ENCODE results near the gene FADS3. TPM values are rescaled to one million over a fixed set of nuclear protein-coding genes. Genes with fewer than 3 reads are reported as not detected.

FADS3 gene
- total RNA-seq, 1 experiment from 2014 or later, result 65.8 TPM

GRCh38 chr11:61921446-61921845 is 30.1 kb upstream of the FADS3 start:
- POLR2A ChIA-PET, result no interaction called here
- H4K20me1 ChIP-seq (ENCODE audit: insufficient read depth), result no peaks in the 10 kb centered on the region
- no peaks in the 10 kb centered on the region for H3K27me3 ChIP-seq (ENCODE audit: insufficient read depth, low read length)
- H3K4me3 ChIP-seq (replicated peaks in 1 of 2; ENCODE audit: low read depth in 1 of 2, low read length in 2 of 2), result no peak overlapping the region
- H3K79me2 ChIP-seq (ENCODE audit: insufficient read depth, low read length), result no peaks in the 10 kb centered on the region
- BruUV-seq (replicated peaks), result no TSS peak
- DNase-seq (ENCODE audit: low read depth, low spot score), result no peak
- H3K4me2 ChIP-seq (ENCODE audit: low read length), result no peak overlapping the region
- RAD21 ChIA-PET (ENCODE audit: low non-redundant PET in 1 of 2, low total read pairs in 2 of 2, uncharacterized antibody in 2 of 2, unreplicated experiment in 2 of 2), result no interaction called here
- intact Hi-C loops (cut with micrococcal nuclease), result no loop called here
- no peaks in the 10 kb centered on the region for H3K36me3 ChIP-seq (ENCODE audit: control insufficient read depth in 1 of 2, insufficient read depth in 2 of 2, low read length in 2 of 2)
- TF ChIP-seq ZBTB33 (IDR thresholded peaks at IDR 0.05; ENCODE audit: extremely low read depth, insufficient replicate concordance, low read length) (no peak), ATF3 (IDR thresholded peaks at IDR 0.05) (no peak), POLR2A (IDR thresholded peaks at IDR 0.05; ENCODE audit: borderline replicate concordance, extremely low read depth, insufficient read depth, insufficient read length) (no peak), TCF7L2 (IDR thresholded peaks at IDR 0.05; ENCODE audit: borderline replicate concordance, extremely low read depth, insufficient read depth, insufficient read length) (no peak), EGR1 (IDR thresholded peaks at IDR 0.05; ENCODE audit: low read depth) (no peak), POLR2AphosphoS5 (IDR thresholded peaks at IDR 0.05; ENCODE audit: low read depth, low read length) (no peak), CEBPB (IDR thresholded peaks at IDR 0.05; ENCODE audit: low read depth) (no peak), RAD21 (IDR thresholded peaks at IDR 0.05; ENCODE audit: low read depth) (no peak), EZH2phosphoT487 (IDR thresholded peaks at IDR 0.05; ENCODE audit: borderline replicate concordance) (no peak), ZFX (IDR thresholded peaks at IDR 0.05) (no peak), MAX (IDR thresholded peaks at IDR 0.05) (no peak), YY1 (IDR thresholded peaks at IDR 0.05; ENCODE audit: extremely low read depth, insufficient replicate concordance, low read depth, low read length) (no peak), REST (IDR thresholded peaks at IDR 0.05; ENCODE audit: low read depth) (no peak), CTCF (IDR thresholded peaks at IDR 0.05 in 2 of 3, conservative IDR thresholded peaks at IDR 0.05 in 1 of 3; ENCODE audit: borderline replicate concordance in 1 of 3, insufficient read depth in 1 of 3, low read depth in 2 of 3, low read length in 2 of 3) (no peak), SIN3A (IDR thresholded peaks at IDR 0.05; ENCODE audit: low read depth) (no peak), FOSL1 (IDR thresholded peaks at IDR 0.05; ENCODE audit: low read depth) (no peak), ZNF274 (IDR thresholded peaks at IDR 0.05; ENCODE audit: low read depth, low read length) (no peak), SP1 (IDR thresholded peaks at IDR 0.05; ENCODE audit: low read depth) (no peak), SRF (IDR thresholded peaks at IDR 0.05; ENCODE audit: low read depth) (no peak)
- no peaks in the 10 kb centered on the region for H3K9me2 ChIP-seq (ENCODE audit: insufficient read depth)
- no peak overlapping the region for H2AFZ ChIP-seq (ENCODE audit: low read depth, low read length, poor library complexity, severe bottlenecking)
- no peak for ATAC-seq
- no peaks in the 10 kb centered on the region for H3K9me3 ChIP-seq (ENCODE audit: control insufficient read depth in 1 of 2, insufficient read depth in 1 of 2, low read depth in 1 of 2, low read length in 2 of 2)
- H3K9ac ChIP-seq (ENCODE audit: low read length), result no peak overlapping the region
- CTCF ChIA-PET, result no interaction called here
- H3K4me1 ChIP-seq (ENCODE audit: control insufficient read depth in 1 of 2, insufficient read depth in 2 of 2, low read length in 2 of 2), result peaks cover 5 to 12% of the 10 kb centered on the region in 2 experiments; a peak in 3 of 4 replicates
- no peak overlapping the region for H3K27ac ChIP-seq (ENCODE audit: low read depth, low read length)

Measured in HCT116 (cell line).